Body of pancreas (tissue), 4 donors: ENCODE measurements around the gene BABAM2. TPM values are rescaled to one million over a fixed set of nuclear protein-coding genes. Genes with fewer than 3 reads are reported as not detected.

ENCODE experiments used
- ATAC-seq: fragments of 150-250 bp; one replicate; pipeline ENCODE4 v1.9.1; 2016
- DNase-seq, 4 donors: peaks; one replicate each; pipeline ENCODE4 v3.0.0-alpha.2; 2019
- H3K27ac ChIP-seq, 4 donors: fragments of 200-600 bp; sonication (generic); 1 replicate in 3 of 4; 2 replicates in 1 of 4; pipeline versions ENCODE4 v1.5.1 to v1.6.1; 2016 to 2019; ENCODE audit warnings: mild to moderate bottlenecking in 1 of 4, mixed read lengths in 1 of 4, moderate library complexity in 1 of 4
- H3K27me3 ChIP-seq, 2 donors: fragments of 200-600 bp; sonication (generic); one replicate each; pipeline ENCODE4 v1.6.0; 2016; ENCODE audit warnings: mild to moderate bottlenecking in 1 of 2
- H3K36me3 ChIP-seq, 2 donors: fragments of 200-600 bp; sonication (generic); replicated peaks in 1 of 2; 2 replicates each; pipeline ENCODE4 v1.5.1; 2016; ENCODE audit warnings: low read depth in 2 of 2; ENCODE audit not compliant: insufficient read depth in 1 of 2
- H3K4me1 ChIP-seq: fragments of 200-600 bp; sonication (generic); one replicate; pipeline ENCODE4 v1.6.0; 2016
- H3K4me3 ChIP-seq, 2 donors: fragments of 200-600 bp; sonication (generic); 1 replicate in 1 of 2; 2 replicates in 1 of 2; pipeline ENCODE4 v1.5.1; 2016 to 2019
- H3K9me3 ChIP-seq, 3 donors: fragments of 200-600 bp; sonication (generic); 1 replicate in 2 of 3; 2 replicates in 1 of 3; pipeline ENCODE4 v1.5.1; 2016
- POLR2A ChIP-seq, 3 donors: fragments of 450-650 bp; IDR thresholded peaks; one replicate each; pipeline ENCODE4 v1.6.1; 2016; ENCODE audit warnings: antibody characterized with exemption in 3 of 3, mild to moderate bottlenecking in 2 of 3
- WGBS, 2 donors: methylation state at CpG; one replicate each; pipeline ENCODE4 v1.1.5; 2017; 5-methylcytosine and 5-hydroxymethylcytosine counted together
- intact Hi-C: fragments of 100-400 bp; cut with DNase I; formaldehyde crosslinking; loops from one replicate; pipeline ENCODE4 v1.15.1; 2023
- total RNA-seq, 2 donors: library from RNA; depleted of rRNA; stranded (reverse); fragments of >200 nt; gene quantifications; one replicate each; pipeline ENCODE4 v1.1.0, GENCODE V29; 2016
- TF ChIP-seq, protein P1 (sequence below), 7 experiments: fragments of 450-650 bp in 4 of 7; fragments of 200-600 bp in 3 of 7; sonication (generic) in 3 of 7; IDR thresholded peaks; one replicate each; pipeline ENCODE4 v1.5.1; 2016 to 2019; ENCODE audit warnings: antibody characterized with exemption in 7 of 7

Gene BABAM2
- total RNA-seq, 2 donors from 2014 or later = 20.5 to 22.4 TPM

GRCh38 chr2:28165087-28165635, 274.6 kb downstream of the BABAM2 start:
- no peak for DNase-seq
- ATAC-seq = no peak
- TF ChIP-seq, protein P1, sequence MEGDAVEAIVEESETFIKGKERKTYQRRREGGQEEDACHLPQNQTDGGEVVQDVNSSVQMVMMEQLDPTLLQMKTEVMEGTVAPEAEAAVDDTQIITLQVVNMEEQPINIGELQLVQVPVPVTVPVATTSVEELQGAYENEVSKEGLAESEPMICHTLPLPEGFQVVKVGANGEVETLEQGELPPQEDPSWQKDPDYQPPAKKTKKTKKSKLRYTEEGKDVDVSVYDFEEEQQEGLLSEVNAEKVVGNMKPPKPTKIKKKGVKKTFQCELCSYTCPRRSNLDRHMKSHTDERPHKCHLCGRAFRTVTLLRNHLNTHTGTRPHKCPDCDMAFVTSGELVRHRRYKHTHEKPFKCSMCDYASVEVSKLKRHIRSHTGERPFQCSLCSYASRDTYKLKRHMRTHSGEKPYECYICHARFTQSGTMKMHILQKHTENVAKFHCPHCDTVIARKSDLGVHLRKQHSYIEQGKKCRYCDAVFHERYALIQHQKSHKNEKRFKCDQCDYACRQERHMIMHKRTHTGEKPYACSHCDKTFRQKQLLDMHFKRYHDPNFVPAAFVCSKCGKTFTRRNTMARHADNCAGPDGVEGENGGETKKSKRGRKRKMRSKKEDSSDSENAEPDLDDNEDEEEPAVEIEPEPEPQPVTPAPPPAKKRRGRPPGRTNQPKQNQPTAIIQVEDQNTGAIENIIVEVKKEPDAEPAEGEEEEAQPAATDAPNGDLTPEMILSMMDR (IDR thresholded peaks at IDR 0.05) = no peak
- no peak for TF ChIP-seq POLR2A (IDR thresholded peaks at IDR 0.05)
- no peaks in the 10 kb centered on the region for H3K9me3 ChIP-seq
- no peak overlapping the region for H3K27ac ChIP-seq
- intact Hi-C loops = no loop called here
- WGBS, 2 donors = 93% methylated on average over 5 of the region's 5 CpGs
- H3K4me3 ChIP-seq = no peak overlapping the region
- H3K4me1 ChIP-seq = peaks cover 20% of the 10 kb centered on the region
- no peaks in the 10 kb centered on the region for H3K36me3 ChIP-seq
- H3K27me3 ChIP-seq = no peaks in the 10 kb centered on the region

DNA sequence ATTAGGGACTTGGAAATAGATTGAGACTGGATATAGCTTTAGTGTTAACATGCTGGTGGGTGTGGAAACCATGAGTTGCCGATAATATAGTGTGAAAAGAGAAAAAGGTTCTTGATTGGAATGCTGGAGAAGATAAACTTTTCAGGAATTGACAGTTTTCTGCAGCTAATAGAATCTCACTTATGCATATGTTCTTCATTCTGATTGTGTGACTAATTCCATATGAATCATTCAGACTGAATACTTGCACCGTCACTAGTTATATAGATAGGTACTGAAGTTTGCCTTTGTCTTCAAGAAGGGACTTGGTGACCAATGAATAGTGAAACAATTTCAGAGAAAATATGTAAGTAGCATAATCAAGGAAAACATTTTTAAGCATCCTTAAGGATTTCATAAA, 276.4 kb downstream of the BABAM2 start:
- no peak for ATAC-seq
- Histone ChIP-seq H3K4me1 (peaks cover 20% of the 10 kb centered on the region), H3K4me3 (no peak overlapping the region), H3K36me3 (no peaks in the 10 kb centered on the region), H3K27ac (no peak overlapping the region), H3K9me3 (no peaks in the 10 kb centered on the region), H3K27me3 (no peaks in the 10 kb centered on the region)
- intact Hi-C loops = no loop called here
- no peak for DNase-seq
- TF ChIP-seq, protein P1 (IDR thresholded peaks at IDR 0.05) = no peak
- TF ChIP-seq POLR2A (IDR thresholded peaks at IDR 0.05) = no peak
- 97 to 98% methylated on average over 2 of the region's 2 CpGs for WGBS, 2 donors

DNA sequence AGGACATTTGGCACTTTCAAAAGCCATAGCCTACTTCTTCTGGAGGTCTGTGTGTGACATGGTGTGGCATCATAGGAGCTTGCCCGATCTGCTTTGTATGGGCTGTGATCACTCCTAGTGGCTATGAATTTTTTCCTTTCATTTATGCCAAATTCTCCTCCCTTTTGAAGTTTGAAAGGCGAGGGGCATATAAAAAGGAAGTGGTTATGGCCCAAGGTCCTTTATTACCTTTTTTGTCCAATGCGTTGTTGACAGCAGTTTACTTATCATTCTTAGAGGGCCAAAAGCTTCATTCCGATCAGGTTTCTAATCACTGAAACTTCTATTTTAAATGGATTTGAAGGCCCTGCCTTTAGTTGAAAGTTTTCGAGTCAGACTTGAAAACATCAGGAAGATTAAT, 277.8 kb downstream of the BABAM2 start:
- WGBS, 2 donors = 93 to 97% methylated on average over 5 of the region's 5 CpGs
- peaks cover 16% of the 10 kb centered on the region for H3K4me1 ChIP-seq
- no peak overlapping the region for H3K27ac ChIP-seq
- no peak overlapping the region for H3K4me3 ChIP-seq
- intact Hi-C loops = no loop called here
- H3K9me3 ChIP-seq = no peaks in the 10 kb centered on the region
- H3K36me3 ChIP-seq = no peaks in the 10 kb centered on the region
- ATAC-seq = no peak
- no peak for DNase-seq
- H3K27me3 ChIP-seq = no peaks in the 10 kb centered on the region
- TF ChIP-seq, protein P1 (IDR thresholded peaks at IDR 0.05) = no peak
- no peak for TF ChIP-seq POLR2A (IDR thresholded peaks at IDR 0.05)

- Histone ChIP-seq H3K9me3 (no peaks in the 10 kb centered on the region), H3K36me3 (no peaks in the 10 kb centered on the region), H3K27ac (no peak overlapping the region), H3K4me1 (peaks cover 5% of the 10 kb centered on the region), H3K4me3 (no peak overlapping the region), H3K27me3 (no peaks in the 10 kb centered on the region)
- intact Hi-C loops = no loop called here
- ATAC-seq = no peak
- no peak for DNase-seq
- 53 to 75% methylated on average over 3 of the region's 3 CpGs for WGBS, 2 donors
- TF ChIP-seq POLR2A (IDR thresholded peaks at IDR 0.05) = no peak
- TF ChIP-seq, protein P1 (IDR thresholded peaks at IDR 0.05) = no peak
These were observed 279.0 kb downstream of the BABAM2 start for GRCh38 chr2:28169492-28169891.
